Psoas muscle (tissue), 8 donors: Measurements from ENCODE around the gene APOBEC3A. TPM values are rescaled to one million over a fixed set of nuclear protein-coding genes. Genes with fewer than 3 reads are reported as not detected.

Source experiments
- ATAC-seq, 4 donors: fragments of 200-7000 bp; cut with Tn5 transposase; one replicate each; pipeline ENCODE4 v1.9.1; 2020; ENCODE audit warnings: moderate library complexity in 3 of 4, mild to moderate bottlenecking in 2 of 4
- DNase-seq, 2 donors: peaks; one replicate each; pipeline ENCODE4 v3.0.0-alpha.2; 2020
- H3K27ac ChIP-seq: fragments of 200-600 bp; one replicate; pipeline ENCODE4 v1.8.0; 2022
- H3K27me3 ChIP-seq, 3 donors: fragments of 200-600 bp in 1 of 3; one replicate each; pipeline versions ENCODE4 v1.6.1 to v1.8.0; 2013 to 2022; ENCODE audit warnings: low read length in 2 of 3, mild to moderate bottlenecking in 2 of 3, moderate library complexity in 1 of 3; ENCODE audit not compliant: insufficient read depth in 3 of 3
- H3K36me3 ChIP-seq, 2 donors: fragments of 200-600 bp in 1 of 2; one replicate each; pipeline versions ENCODE4 v1.6.1 to v1.8.0; 2013 to 2022; ENCODE audit warnings: low read depth in 1 of 2, mild to moderate bottlenecking in 1 of 2, moderate library complexity in 1 of 2; ENCODE audit not compliant: insufficient read depth in 1 of 2
- H3K4me1 ChIP-seq: fragments of 200-600 bp; one replicate; pipeline ENCODE4 v1.8.0; 2022
- H3K4me3 ChIP-seq: fragments of 200-600 bp; one replicate; pipeline ENCODE4 v1.8.0; 2022; ENCODE audit warnings: mild to moderate bottlenecking
- H3K9me3 ChIP-seq: fragments of 200-600 bp; one replicate; pipeline ENCODE4 v1.8.0; 2022
- CTCF ChIP-seq: fragments of 200-600 bp; IDR thresholded peaks from one replicate; pipeline ENCODE4 v1.8.0; 2022; ENCODE audit warnings: antibody characterized with exemption
- WGBS, 3 donors: extraction: QIAGEN DNeasy Blood & Tissue Kit; methylation state at CpG; one replicate each; pipeline versions ENCODE4 v1.1.6 to v1.1.7; 2013; 5-methylcytosine and 5-hydroxymethylcytosine counted together
- intact Hi-C, 2 donors: fragments of 100-400 bp; cut with DNase I; formaldehyde crosslinking; loops; one replicate each; pipeline versions ENCODE4 v1.11.0 to v1.14.2; 2022
- polyA plus RNA-seq, 3 donors: library from polyadenylated mRNA; stranded (reverse); fragments of 200-250 nt; gene quantifications; one replicate each; pipeline ENCODE4 v1.2.3, GENCODE V29; 2013
- total RNA-seq, 4 donors: library from RNA; stranded (reverse); fragmentation: NEBNext Ultra II Directional in 2 of 4; extraction: Animal tissue kit (Norgen Biotek cat#: 25700) in 2 of 4; gene quantifications; one replicate each; pipeline versions ENCODE4 v1.2.1 to v1.2.4, GENCODE V29; 2021 to 2023
- donor health status: healthy with polysubstance abuse.
- donor health status: DM: no; HTN: no; CAD: no; lungs with moderate emphysema.
- donor health status: Bipolar disorder and iron deficiency.
- donor health status: healthy.
- donor health status: DM: yes; HTN: yes; CAD: no.
- donor health status: DM: no; HTN: no; CAD: no.
- donor health status: DM: no; HTN: no; CAD: no.
- donor health status: DM: yes; HTN: yes; CAD: no.

The APOBEC3A gene
- total and polyA plus RNA-seq, 7 donors = 0.09 to 0.76 (median 0.22) TPM; not detected in 1

DNA sequence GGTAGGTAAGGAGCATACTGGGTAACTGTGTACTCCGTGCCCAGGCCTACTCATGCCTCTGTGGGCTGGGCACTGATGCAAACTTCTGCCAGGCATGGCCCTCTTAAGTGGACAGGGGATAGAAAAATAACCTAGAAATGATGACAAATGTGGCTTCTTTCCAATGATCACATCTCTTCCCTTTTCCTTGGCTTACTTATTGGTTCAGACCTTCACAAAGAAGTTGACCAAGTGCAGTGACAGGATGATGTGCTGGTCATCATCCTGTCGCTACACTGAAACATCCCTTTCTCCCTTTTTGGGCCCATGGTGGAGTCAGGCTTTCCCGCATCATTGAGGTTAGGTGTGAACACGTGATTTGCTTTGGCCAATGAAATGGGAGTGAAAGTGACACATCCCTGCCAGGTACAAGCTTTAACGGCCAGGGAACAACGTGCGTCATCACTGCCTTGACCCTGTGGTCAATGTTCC, 31.8 kb upstream of the APOBEC3A start:
- Histone ChIP-seq H3K27me3 (peaks cover 0 to 1% (median 0%) of the 10 kb centered on the region in 3 donors), H3K9me3 (no peaks in the 10 kb centered on the region), H3K27ac (no peak overlapping the region), H3K4me1 (peaks cover 13% of the 10 kb centered on the region), H3K36me3 (no peaks in the 10 kb centered on the region), H3K4me3 (no peak overlapping the region)
- intact Hi-C loops = loop anchor here in 1 of 2 donors (5.0 kb wide), 2 partner anchors 53 to 77 kb away; partner anchors contain the start of gene CBX6
- DNase-seq = no peak
- TF ChIP-seq CTCF = no peak
- no peak for ATAC-seq
- WGBS, 3 donors = 81 to 90% (median 87%) methylated on average over 7 of the region's 7 CpGs

GRCh38 chr22:38927033-38927781, 30.2 kb upstream of the APOBEC3A start:
- peak; percentile 79 to 86 (median 84) for ATAC-seq
- DNase-seq = peak; percentile 77 to 85
- Histone ChIP-seq H3K4me1 (peaks cover 13% of the 10 kb centered on the region), H3K36me3 (no peaks in the 10 kb centered on the region), H3K4me3 (peak overlapping the region; percentile 59), H3K9me3 (no peaks in the 10 kb centered on the region), H3K27ac (peak overlapping the region; percentile 48), H3K27me3 (peaks cover 0 to 4% (median 0%) of the 10 kb centered on the region in 3 donors)
- 15 to 21% (median 17%) methylated on average over 35 to 39 of the region's 39 CpGs for WGBS, 3 donors
- intact Hi-C loops = loop anchor here in 1 of 2 donors (5.0 kb wide), 2 partner anchors 55 to 75 kb away; partner anchors contain the start of gene CBX6
- TF ChIP-seq CTCF = peak; percentile 63

DNA sequence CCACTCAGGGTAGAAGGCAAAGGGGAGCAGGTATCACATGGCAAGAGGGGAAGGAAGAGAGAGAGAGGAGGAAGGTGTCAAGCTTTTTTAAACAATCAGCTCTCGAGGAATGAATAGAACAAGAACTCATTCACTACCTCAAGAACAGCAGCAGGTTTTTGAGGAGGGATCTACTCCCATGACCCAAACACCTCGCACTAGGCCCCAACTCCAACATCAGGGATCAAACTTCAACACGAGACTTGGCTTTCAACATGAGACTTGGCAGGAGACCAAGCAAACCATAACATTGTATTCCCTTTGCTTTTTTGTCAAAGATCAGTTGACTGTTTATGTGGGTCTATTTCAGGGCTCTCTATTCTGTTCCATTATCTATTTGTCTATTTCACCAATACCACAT, 26.9 kb upstream of the APOBEC3A start:
- H3K4me3 ChIP-seq = no peak overlapping the region
- peaks cover 0 to 4% (median 0%) of the 10 kb centered on the region in 3 donors for H3K27me3 ChIP-seq
- no peaks in the 10 kb centered on the region for H3K9me3 ChIP-seq
- 62 to 74% (median 67%) methylated on average over 3 of the region's 3 CpGs for WGBS, 3 donors
- H3K27ac ChIP-seq = no peak overlapping the region
- DNase-seq (no peak), ATAC-seq (no peak)
- no peaks in the 10 kb centered on the region for H3K4me1 ChIP-seq
- intact Hi-C loops = no loop called here
- H3K36me3 ChIP-seq = no peaks in the 10 kb centered on the region
- TF ChIP-seq CTCF = no peak

DNA sequence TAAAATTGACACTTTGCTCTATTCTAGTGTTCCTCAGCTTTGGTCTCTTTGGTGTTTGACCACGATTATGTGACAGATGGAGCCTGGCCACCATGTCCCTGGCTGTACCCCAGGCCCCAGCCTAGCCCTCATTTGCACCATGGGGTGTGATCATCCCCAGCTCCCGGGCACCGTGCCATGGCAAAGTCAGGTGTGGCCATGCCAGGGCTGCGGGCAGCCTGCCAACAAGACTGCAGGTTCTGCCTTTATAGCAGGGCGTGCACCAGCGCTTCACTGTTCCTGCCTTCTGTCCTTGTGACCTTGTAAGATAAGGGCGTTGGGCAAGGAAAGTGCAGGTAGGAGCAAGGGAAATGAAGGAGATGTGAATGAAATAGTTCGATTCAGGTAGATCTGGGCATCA, 22.4 kb upstream of the APOBEC3A start:
- 47 to 61% (median 52%) methylated on average over 8 of the region's 8 CpGs for WGBS, 3 donors
- H3K27me3 ChIP-seq = peaks cover 0 to 15% (median 8%) of the 10 kb centered on the region in 3 donors
- ATAC-seq (peak in 3 of 4 donors; percentile 42 to 77 (median 58)), DNase-seq (peak in 1 of 2 donors; percentile 75)
- no peaks in the 10 kb centered on the region for H3K36me3 ChIP-seq
- H3K4me1 ChIP-seq = no peaks in the 10 kb centered on the region
- H3K4me3 ChIP-seq = no peak overlapping the region
- intact Hi-C loops = no loop called here
- no peak for TF ChIP-seq CTCF
- no peaks in the 10 kb centered on the region for H3K9me3 ChIP-seq
- no peak overlapping the region for H3K27ac ChIP-seq
